IMR-90 (cell line): Measurements from ENCODE around the gene RSRC1.
"Not testable (repeated sequence)": the region's sequence is repeated elsewhere in the genome, so short reads cannot be mapped to it uniquely, and the experiment has no call there.

ENCODE experiments used
- CTCF ChIP-seq: conservative IDR thresholded peaks from 2 replicates; pipeline ENCODE4 v1.5.1; 2012; ENCODE audit warnings: mild to moderate bottlenecking, low read depth, low read length, improper control_type of control experiment
- POLR2A ChIP-seq: IDR thresholded peaks from 2 replicates; pipeline ENCODE4 v1.6.1; 2012; ENCODE audit warnings: mild to moderate bottlenecking, low read depth, low read length
- RFX5 ChIP-seq: IDR thresholded peaks from 2 replicates; pipeline ENCODE4 v1.8.0; 2012; ENCODE audit warnings: low read depth, mild to moderate bottlenecking, low read length, moderate library complexity

- not testable (repeated sequence) for TF ChIP-seq CTCF, RFX5, POLR2A
These were observed 12.8 kb downstream of the RSRC1 start for GRCh38 chr3:158122721-158123120.
